Head of caudate nucleus (tissue), 42 donors: ENCODE results near the gene FAM163B.
A peak's percentile ranks its signal among the peaks of the same experiment; 100 is the strongest.

Experiments
- DNase-seq, 42 donors: peaks; one replicate each; pipeline versions ENCODE4 v3.0.0 to v3.0.0-alpha.2; 2020 to 2021; ENCODE audit warnings: mixed read lengths in 7 of 42
- intact Hi-C: fragments of 100-400 bp; cut with DNase I; formaldehyde crosslinking; loops from one replicate; pipeline ENCODE4 v1.15.0; 2022

The FAM163B gene

GRCh38 chr9:133561976-133562554, 47.1 kb downstream of the FAM163B start:
- DNase-seq: no peak
- intact Hi-C loops: no loop called here

GRCh38 chr9:133560944-133561343, 48.2 kb downstream of the FAM163B start:
- no peak for DNase-seq
- intact Hi-C loops: no loop called here

GRCh38 chr9:133560311-133560710, 48.9 kb downstream of the FAM163B start:
- intact Hi-C loops: no loop called here

GRCh38 chr9:133558191-133559126, 50.7 kb downstream of the FAM163B start:
- intact Hi-C loops: no loop called here

More at GRCh38 chr9:133560311-133560710, 48.9 kb downstream of the FAM163B start:
- no peak for DNase-seq

GRCh38 chr9:133557581-133557980, 51.6 kb downstream of the FAM163B start:
- DNase-seq: no peak
- intact Hi-C loops: no loop called here

More at GRCh38 chr9:133558191-133559126, 50.7 kb downstream of the FAM163B start:
- DNase-seq: peak in 41 of 42 donors; percentile 24 to 92 (median 69)

GRCh38 chr9:133556354-133556753, 52.8 kb downstream of the FAM163B start:
- intact Hi-C loops: no loop called here
- no peak for DNase-seq

- intact Hi-C loops: no loop called here
- no peak for DNase-seq
These were observed 54.5 kb downstream of the FAM163B start for GRCh38 chr9:133554729-133555128.

GRCh38 chr9:133553973-133554713, 55.0 kb downstream of the FAM163B start:
- no peak for DNase-seq
- intact Hi-C loops: no loop called here

GRCh38 chr9:133553123-133553522, 56.1 kb downstream of the FAM163B start:
- intact Hi-C loops: no loop called here
- DNase-seq: no peak

- DNase-seq: no peak
- intact Hi-C loops: no loop called here
These were observed 57.0 kb downstream of the FAM163B start for GRCh38 chr9:133552236-133552635.

GRCh38 chr9:133551446-133551845, 57.7 kb downstream of the FAM163B start:
- no peak for DNase-seq
- intact Hi-C loops: no loop called here

- intact Hi-C loops: no loop called here
- DNase-seq: no peak
These were observed 62.1 kb downstream of the FAM163B start for GRCh38 chr9:133547116-133547515.

GRCh38 chr9:133546287-133546680, 62.9 kb downstream of the FAM163B start:
- intact Hi-C loops: no loop called here
- DNase-seq: no peak

- no peak for DNase-seq
- intact Hi-C loops: no loop called here
These were observed 63.5 kb downstream of the FAM163B start for GRCh38 chr9:133545494-133546286.

- intact Hi-C loops: no loop called here
These were observed 65.3 kb downstream of the FAM163B start for GRCh38 chr9:133543772-133544467.

GRCh38 chr9:133542002-133542401, 67.2 kb downstream of the FAM163B start:
- intact Hi-C loops: no loop called here
- DNase-seq: no peak

More at GRCh38 chr9:133543772-133544467, 65.3 kb downstream of the FAM163B start:
- DNase-seq: no peak

- intact Hi-C loops: no loop called here
- no peak for DNase-seq
These were observed 68.5 kb downstream of the FAM163B start for GRCh38 chr9:133540698-133541025.

- DNase-seq: peak in 4 of 42 donors; percentile 9 to 43 (median 23)
- intact Hi-C loops: no loop called here
These were observed 69.0 kb downstream of the FAM163B start for GRCh38 chr9:133539991-133540697.
